GM10248 (cell line): ENCODE results near the gene ZBED1.
"Not testable (repeated sequence)": the region's sequence is repeated elsewhere in the genome, so short reads cannot be mapped to it uniquely, and the experiment has no call there.

Experiments
- CTCF ChIA-PET: fragments of 300-600 bp; sonication (Branson Sonifier 250); formaldehyde crosslinking; extraction: SDS; loops from one replicate; lab custom pipeline; 2021; ENCODE audit warnings: antibody characterized with exemption; lab: Yijun Ruan, JAX
- POLR2A ChIA-PET: fragments of 350-650 bp; sonication (Branson Sonifier 250); formaldehyde crosslinking; extraction: SDS; loops from one replicate; lab custom pipeline; 2020; ENCODE audit warnings: antibody characterized with exemption; lab: Yijun Ruan, JAX
- DNase-seq: peaks from one replicate; pipeline ENCODE4 v3.0.0; 2012; ENCODE audit errors: extremely low spot score
- TF ChIP-seq, protein P1 (sequence below): IDR thresholded peaks from 2 replicates; pipeline ENCODE4 v1.5.1; 2012; ENCODE audit warnings: mild to moderate bottlenecking, low read depth; ENCODE audit errors: extremely low read depth, missing control alignments, control extremely low read depth

The ZBED1 gene

DNA sequence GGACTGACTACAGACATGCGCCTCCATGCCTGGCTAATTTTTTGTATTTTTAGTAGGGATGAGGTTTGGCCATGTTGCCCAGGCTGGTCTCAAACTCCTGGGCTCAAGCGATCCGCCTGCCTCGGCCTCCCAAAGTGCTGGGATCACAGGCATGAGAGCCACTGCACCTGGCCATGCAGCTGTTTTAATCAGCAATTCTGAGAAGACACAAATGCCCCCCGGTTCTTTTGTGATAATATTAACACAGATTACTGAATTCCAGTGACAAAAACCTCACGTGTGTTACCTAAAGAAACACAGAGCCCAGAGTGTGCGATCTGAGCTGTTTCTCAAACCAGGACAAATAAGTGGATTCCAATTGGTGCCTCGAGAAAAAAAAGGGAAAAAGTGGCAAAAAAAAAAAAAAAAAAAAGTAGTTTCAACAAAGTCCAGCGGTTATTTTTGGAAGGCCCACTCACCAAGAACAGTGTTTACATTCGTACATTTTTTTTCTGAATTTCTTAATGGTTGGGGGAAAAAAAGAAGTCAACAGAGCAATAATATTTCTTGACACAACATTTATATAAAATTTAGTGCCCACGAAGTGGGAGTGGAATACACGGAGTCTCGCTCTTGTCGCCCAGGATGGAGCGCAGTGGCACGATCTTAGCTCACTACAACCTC is 17.2 kb downstream of the ZBED1 start:
- ChIA-PET CTCF (no interaction called here), POLR2A (no interaction called here)
- no peak for DNase-seq
- TF ChIP-seq, protein P1, sequence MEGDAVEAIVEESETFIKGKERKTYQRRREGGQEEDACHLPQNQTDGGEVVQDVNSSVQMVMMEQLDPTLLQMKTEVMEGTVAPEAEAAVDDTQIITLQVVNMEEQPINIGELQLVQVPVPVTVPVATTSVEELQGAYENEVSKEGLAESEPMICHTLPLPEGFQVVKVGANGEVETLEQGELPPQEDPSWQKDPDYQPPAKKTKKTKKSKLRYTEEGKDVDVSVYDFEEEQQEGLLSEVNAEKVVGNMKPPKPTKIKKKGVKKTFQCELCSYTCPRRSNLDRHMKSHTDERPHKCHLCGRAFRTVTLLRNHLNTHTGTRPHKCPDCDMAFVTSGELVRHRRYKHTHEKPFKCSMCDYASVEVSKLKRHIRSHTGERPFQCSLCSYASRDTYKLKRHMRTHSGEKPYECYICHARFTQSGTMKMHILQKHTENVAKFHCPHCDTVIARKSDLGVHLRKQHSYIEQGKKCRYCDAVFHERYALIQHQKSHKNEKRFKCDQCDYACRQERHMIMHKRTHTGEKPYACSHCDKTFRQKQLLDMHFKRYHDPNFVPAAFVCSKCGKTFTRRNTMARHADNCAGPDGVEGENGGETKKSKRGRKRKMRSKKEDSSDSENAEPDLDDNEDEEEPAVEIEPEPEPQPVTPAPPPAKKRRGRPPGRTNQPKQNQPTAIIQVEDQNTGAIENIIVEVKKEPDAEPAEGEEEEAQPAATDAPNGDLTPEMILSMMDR, result no peak

DNA sequence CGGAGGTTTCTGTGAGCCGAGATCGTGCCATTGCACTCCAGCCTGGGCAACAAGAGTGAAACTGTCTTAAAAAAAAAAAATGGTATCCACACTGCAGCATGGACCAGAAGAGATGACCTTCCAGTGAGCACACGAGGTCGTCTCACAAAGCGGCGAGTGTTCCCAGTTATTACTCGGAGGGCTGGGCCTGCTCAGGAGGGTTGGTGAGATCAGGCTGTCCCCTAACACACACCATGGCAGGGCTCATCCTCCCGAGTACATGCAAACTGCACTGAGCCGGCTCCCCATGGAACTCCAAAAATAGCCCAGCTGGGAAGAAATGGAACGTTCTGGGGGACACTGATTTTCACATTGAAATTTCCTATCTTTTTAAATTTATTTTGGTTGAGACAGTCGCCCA is 19.2 kb downstream of the ZBED1 start:
- CTCF ChIA-PET, POLR2A ChIA-PET, DNase-seq: not testable (repeated sequence)

DNA sequence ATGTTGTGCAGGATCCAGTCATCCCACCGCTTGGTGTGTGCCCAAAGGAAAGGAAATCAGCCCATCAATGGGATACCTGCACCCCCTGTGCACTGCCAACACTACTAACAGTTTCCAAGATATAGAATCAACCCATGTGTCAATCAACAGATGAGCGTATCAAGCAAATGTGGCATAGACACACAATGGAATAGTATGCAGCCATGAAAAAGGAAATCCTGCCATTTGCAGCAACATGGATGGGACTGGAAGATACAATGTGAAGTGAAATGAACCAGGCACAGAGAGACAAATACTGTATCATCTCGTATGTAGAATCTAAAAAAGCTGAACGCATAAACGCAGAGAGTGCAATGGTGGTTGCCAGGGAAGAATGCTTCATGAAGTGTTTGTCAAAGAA is 20.8 kb downstream of the ZBED1 start:
- DNase-seq, CTCF ChIA-PET, POLR2A ChIA-PET: not testable (repeated sequence)

DNA sequence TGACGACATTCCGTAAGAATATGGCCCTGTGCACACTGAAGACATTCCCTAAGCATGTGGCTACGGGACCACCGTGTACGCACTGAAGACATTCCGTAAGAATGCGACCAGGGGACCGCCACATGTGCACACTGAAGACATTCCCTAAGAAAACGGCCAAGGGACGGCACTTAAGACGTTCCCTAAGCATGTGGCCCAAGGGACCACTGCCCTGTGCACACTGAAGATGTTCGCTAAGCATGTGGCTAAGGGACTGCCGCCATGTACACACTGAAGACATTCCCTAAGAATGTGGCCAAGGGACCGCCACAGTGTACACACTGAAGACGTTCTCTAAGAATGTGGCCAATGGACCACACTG is 21.4 kb downstream of the ZBED1 start:
- TF ChIP-seq, protein P1, result no peak
- ChIA-PET POLR2A (no interaction called here), CTCF (no interaction called here)
- DNase-seq, result no peak

DNA sequence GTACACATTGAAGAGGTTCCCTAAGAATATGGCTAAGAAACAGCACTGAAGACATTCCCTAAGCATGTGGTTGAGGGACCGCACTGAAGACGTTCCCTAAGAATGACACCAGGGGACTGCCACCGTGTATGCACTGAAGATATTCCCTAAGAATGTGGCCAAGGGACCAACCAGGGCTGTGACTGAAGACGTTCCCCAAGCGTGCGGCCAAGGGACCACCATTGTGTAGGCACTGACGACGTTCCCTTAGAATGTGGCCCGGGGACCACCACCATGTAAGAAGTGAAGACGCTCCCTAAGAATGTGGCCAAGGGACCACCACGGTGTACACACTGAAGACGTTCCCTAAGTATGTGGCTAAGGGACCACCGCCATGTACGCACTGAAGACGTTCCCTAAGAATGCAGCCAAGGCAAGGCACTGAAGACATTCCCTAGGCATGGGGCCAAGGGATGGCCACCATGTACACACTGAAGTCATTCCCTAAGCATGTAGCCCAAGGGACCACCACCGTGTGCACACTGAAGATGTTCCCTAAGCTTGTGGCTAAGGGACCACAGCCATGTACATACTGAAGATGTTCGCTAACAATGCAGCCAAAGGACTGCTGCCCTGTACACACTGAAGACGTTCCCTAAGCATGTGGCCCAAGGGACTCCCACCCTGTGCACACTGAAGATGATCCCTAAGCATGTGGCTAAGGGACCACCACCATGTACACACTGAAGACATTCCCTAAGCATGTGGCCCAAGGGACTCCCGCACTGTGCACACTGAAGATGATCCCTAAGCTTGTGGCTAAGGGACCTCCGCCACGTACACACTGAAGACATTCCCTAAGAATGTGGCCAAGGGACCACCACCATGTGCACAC is 22.0 kb downstream of the ZBED1 start:
- ChIA-PET POLR2A (no interaction called here), CTCF (no interaction called here)
- no peak for DNase-seq
- TF ChIP-seq, protein P1, result no peak

DNA sequence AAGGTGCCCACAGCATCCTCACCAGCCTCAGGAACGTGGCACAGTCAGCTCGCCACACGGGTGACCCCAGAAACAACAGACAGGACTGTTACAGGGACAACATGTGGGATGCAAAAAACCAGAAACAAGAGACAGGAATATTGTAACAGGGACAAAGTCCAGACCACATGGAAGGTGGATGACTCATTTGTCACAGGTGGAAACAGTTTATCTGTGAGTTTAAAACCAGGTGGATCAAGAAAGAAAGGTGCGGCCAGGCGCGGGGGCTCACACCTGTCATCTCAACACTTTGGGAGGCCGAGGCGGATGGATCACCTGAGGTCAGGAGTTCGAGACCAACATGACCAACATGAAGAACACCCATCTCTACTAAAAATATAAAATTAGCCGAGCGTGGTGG is 23.5 kb downstream of the ZBED1 start:
- CTCF ChIA-PET, POLR2A ChIA-PET, DNase-seq: not testable (repeated sequence)

DNA sequence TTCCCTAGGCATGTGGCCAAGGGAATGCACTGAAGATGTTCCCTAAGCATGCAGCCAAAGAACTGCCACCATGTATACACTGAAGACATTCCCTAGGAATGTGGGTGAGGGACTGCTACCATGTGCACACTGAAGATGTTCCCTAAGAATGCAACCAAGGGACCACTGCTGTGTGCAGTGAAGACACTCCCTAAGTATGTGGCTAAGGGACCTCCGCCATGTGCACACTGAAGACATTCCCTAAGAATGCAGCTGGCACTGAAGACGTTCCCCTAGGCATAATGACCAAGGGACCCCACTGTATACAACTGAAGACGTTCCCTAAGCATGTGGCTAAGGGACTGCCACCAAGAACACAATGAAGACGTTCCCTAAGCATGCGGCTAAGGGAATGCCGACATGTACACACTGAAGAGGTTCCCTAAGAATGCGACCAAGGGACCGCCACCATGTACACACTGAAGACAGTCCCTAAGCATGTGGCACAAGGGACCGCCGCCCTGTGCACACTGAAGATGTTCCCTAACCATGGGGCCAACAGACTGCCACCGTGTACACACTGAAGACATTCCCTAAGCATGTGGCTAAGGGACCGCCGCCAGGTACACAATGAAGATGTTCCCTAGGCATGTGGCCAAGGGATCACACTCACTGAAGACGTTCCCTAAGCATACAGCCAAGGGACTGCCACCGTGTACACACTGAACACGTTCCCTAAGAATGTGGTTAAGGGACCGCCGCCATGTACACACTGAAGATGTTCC is 25.6 kb downstream of the ZBED1 start:
- ChIA-PET POLR2A (no interaction called here), CTCF (no interaction called here)
- TF ChIP-seq, protein P1, result no peak
- no peak for DNase-seq

DNA sequence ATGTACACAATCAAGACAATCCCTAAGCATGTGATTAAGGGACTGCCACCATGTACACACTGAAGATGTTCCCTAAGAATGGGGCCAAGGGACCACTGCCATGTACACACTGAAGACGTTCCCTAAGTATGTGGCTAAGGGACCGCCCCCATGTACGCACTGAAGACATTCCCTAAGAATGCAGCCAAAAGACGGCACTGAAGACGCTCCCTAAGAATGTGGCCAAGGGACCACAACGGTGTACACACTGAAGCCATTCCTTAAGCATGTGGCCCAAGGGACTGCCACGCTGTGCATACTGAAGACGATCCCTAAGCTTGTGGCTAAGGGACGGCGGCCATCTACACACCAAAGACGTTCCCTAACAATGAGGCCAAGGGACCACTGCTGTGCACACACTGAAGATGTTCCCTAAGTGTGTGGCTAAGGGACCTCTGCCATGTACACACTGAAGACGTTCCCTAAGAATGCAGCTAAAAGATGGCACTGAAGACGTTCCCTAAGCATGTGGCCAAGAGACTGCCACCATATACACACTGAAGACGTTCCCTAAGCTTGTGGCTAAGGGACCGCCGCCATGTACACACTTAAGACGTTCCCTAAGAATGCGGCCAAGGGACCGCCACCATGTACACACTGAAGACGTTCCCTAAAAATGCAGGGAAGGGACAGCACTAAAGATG is 26.4 kb downstream of the ZBED1 start:
- TF ChIP-seq, protein P1, result no peak
- POLR2A ChIA-PET, result no interaction called here
- CTCF ChIA-PET, result no interaction called here
- DNase-seq, result no peak

DNA sequence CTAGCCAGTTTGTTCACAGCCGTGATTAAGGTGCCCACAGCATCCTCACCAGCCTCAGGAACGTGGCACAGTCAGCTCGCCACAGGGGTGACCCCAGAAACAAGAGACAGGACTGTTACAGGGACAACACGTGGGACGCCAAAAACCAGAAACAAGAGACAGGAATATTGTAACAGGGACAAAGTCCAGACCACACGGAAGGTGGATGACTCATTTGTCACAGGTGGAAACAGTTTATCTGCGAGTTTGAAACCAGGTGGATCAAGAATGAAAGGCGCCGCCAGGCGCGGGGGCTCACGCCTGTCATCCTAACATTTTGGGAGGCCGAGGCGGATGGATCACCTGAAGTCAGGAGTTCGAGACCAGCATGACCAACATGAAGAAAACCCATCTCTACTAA is 27.7 kb downstream of the ZBED1 start:
- POLR2A ChIA-PET, DNase-seq, CTCF ChIA-PET: not testable (repeated sequence)
